Stimulated activated CD4-positive, alpha-beta T cell treated with anti-CD3 and anti-CD28 coated beads, TNF-alpha, amount 100 ng/mL, for 4 hours (primary cell): ENCODE data around the gene OR9A2.

Experiments used
- DNase-seq, 3 experiments: peaks; one replicate each; pipeline ENCODE4 v3.0.0-alpha.2; 2020; ENCODE audit warnings: low read depth in 3 of 3

The OR9A2 gene, protein sequence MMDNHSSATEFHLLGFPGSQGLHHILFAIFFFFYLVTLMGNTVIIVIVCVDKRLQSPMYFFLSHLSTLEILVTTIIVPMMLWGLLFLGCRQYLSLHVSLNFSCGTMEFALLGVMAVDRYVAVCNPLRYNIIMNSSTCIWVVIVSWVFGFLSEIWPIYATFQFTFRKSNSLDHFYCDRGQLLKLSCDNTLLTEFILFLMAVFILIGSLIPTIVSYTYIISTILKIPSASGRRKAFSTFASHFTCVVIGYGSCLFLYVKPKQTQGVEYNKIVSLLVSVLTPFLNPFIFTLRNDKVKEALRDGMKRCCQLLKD

DNA sequence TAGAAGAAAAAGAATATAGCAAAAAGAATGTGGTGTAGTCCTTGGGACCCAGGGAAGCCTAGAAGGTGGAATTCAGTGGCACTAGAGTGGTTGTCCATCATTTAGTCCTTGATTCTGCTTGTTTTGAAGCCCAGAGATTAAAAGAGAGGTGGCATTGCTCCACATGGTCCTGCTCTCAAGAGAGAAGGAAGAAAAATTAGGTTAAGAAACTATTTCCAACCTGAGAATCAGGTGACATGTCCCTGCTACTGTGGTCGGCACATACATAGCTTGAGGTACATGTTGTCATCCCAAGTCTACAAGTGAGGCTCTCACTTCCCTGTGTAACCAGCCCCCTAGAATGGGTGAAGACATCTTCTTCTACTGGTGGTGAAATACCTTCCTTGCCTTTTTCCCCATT is at the start of gene OR9A2:
TSS of gene OR9A2 (minus strand) at position 101 of the 400 bp plus-strand sequence. CDS start at position 101, 0 bp downstream.
- no peak for DNase-seq

DNA sequence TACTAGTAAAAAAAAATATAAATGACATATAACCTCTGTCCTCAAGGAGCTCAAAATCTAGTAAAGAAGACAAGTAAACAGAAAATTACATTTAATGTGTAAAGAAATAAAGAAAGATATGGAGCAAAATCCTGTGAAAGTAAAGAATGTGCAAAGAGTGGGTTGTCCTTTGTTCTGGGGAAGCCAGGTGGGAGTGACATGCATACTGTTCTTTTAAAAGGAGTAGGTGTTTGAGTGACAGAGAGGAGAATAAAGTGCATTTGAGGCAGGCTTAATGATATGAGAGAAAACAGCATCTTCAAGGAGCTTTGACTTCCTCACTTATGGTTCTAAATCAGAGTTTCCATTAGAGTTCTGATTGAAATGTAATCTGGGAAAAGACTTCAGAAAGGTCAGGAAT is 47.2 kb upstream of the OR9A2 start:
- no peak for DNase-seq

DNA sequence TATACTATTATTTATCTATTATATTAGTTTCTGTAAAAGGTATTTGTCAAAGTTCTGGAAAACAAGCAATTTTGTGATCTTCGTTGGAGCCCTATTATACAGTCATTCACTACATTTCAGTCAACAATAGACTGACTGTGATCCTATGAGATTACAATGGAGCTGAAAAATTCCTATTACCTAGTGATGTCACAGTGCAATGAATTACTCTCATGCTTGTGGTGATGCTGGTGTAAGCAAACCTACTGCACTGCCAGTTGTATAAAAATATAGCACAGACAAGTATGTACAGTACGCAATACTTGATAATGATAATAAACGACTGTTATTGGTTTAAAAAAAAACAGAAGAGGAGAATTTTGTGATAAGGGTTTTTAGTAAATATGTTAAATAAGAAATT is 46.6 kb upstream of the OR9A2 start:
- no peak for DNase-seq

DNA sequence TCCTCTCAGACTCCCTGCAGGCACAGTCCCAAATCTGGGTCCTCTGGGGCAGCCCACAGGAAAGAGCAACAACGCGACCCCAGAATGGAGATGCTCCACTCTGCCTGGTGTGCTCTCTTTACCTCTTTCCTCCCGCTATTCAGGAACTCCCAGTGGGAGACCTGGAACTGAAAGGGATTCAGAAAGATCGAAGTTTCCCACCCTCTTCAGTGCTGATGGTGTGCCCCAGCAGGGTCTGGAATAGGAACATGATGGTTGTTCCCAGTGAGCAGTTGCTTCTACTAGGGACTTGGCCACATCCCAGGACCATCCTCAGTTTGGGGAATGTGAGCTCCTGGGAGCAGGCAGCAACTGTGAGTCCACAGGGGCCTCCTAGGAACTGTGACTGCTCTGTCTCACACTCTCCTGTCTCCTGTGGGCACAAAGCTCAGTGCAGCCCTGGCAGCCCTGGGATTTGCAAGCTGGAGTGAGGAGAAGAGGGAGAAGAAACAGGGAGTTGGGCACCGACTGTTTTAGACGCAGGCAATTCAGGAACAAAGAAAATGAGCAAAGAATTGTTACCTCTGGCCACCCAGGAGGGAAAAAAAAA is 43.1 kb upstream of the OR9A2 start:
- no peak for DNase-seq

DNA sequence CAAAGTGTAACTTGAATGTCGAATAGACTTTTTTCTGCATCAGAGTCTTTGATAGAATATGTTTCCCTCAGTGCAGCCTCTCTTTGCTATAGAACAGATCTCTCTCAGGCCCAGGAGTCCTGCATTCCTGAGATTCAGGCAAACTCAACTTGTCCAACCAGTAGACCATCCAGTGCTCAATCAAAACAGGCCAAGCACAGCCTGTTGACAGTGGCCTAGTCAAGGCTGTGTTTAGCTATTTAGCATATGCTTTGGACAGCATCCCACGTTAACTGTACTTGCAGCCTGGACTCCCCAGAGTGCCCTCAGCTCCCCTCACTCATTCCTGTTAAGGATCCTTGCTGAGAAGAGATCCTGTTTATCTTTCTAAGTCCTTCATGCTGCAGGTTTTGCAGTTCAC is 41.5 kb upstream of the OR9A2 start:
- DNase-seq = no peak

DNA sequence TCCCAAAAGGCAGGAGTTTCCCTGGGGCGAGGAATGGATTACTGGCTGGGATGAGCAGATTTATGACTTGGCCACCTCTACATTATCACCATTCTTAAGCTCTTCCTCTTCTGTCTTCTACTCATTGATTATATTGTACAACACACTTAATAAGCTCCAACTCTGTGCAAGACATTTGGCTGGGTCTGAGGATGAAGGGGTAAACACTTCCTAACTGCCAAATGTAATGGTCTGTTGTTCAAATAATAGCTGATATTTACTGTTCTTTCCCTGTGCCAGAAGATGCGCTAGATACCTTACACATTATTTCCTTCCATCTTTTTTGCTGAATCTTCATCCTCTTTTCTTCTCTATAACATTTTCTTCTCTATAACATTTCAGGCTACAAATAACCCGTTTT is 36.8 kb upstream of the OR9A2 start:
- DNase-seq = no peak

DNA sequence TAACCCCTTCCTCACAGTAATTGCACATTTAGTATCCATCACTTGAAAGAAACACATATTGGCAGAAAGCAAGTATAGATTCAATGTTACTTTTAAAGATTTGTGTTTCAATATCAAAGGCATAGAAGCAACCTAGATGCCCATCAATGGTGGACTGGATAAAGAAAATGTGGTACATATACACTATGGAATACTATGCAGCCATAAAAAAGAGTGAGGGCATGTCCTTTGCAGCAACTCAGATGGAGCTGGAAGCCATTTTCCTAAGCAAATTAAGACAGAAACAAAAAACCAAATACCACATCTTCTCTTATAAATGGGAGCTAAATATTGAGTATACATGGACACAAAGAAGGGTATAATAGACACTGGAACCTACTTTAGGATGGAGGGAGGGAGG is 28.8 kb upstream of the OR9A2 start:
- no peak for DNase-seq

DNA sequence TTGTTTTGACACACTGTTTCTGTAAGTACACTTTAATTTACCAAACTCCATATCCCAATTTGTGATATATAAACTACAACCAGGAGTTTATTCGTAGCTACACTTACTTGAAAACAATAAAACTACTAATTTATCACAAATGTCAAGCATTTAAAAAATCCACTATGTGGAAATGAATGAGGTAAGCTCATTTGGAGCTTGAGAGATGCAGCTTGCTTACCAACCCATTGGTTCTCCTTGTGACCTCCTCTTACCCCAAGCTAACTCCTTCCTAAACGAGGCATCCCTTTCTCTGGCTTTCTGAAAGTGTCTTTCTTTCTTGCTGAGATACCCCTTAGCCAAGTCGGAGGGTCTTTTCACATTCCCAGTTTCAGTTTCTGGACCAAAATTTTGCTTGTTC is 27.7 kb upstream of the OR9A2 start:
- DNase-seq = no peak

DNA sequence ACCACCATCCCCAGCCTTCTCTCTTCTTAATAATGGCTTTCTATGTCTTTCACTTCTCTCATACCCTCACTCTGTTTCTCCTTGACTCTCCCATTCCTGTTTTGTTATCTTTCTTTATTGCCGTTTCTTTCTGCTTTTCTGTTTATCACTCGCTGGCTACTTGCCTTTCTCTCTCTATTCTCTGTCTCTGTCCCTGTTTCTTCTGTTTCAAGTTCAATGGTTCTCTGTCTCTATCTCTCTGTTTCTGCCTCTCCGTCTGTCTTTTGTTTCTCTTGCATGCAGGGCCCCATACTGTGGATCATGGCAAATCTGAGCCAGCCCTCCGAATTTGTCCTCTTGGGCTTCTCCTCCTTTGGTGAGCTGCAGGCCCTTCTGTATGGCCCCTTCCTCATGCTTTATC is 25.1 kb upstream of the OR9A2 start, which contains the start of gene OR6V1:
TSS of gene OR6V1 (plus strand) at position 301 of the 400 bp plus-strand sequence. CDS start at position 301, 0 bp downstream.
- DNase-seq = no peak

DNA sequence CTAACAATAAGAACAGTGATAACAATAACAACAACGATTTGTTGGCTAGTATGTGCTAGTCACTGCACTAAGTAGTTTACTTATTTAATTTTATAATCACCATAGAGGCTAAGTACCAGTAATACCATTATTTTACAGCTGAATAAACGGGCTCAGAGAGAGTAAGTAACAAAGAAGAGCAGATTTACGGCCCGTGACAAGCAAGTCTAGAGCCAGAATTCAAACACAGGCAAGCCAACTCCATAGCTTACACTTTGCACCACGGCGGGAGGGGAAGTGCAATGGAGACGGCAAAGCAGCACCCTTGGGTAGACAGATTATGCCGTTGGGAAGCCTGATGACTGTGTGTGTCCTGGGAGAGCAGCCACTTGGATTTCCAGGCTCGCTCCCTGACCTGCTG is 24.0 kb upstream of the OR9A2 start:
- DNase-seq = no peak

DNA sequence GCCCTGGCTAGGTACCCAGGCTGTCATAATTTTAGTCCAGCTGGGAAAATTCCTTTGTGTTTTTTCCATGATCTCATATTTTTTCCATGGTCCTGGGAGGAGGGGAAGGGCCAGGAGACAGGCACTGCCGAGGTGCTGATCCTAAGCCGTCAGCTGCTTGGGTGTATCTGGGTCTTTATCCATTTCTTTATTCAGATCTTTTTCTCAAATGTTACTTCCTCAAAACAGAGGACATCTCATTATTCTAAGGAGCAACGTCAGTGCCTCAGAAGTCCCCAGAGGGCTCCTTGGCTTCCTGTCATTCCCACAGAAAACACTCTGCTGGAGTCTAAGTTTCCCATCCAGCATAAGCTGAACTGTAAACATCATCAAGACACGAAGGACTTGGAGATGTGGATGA is 22.4 kb upstream of the OR9A2 start:
- no peak for DNase-seq

DNA sequence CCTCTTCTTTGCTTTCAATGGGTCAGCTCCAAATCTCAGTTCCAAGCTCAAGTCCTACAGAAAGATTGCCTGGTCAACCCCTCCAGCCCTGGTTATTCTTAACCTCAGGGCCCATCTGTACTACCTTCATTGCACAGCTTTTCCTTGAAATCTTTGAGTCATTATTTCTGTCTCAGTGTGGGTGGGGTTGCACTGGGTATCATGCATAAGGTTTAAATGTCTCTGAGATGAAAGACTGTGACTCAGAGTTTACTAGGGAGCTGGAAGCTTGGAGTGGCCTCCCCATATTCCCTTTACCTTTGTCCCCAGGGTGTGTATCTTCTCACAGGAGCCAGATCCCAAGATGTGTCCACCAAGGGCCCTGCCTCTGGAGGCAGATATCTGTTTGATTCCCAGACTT is 21.9 kb upstream of the OR9A2 start:
- DNase-seq = no peak

DNA sequence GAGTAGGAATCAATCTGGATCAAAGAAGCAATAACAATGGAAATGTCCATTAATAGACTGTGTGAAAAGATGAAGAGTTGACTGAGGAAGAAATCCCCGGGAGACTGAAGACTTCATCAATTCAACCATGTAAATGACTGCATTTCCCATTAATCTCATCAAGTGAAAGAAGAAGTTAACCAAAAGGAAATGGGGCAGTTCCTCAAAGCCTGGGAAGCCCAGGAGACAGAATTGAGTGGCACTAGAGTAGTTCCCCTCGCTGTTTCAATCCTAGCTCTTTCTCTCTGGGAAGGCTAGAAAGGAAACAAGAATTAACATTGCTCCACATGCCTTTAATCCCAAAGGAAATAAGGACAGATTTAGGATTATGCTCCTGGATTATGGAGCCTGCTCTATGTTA is 20.4 kb upstream of the OR9A2 start:
- no peak for DNase-seq

DNA sequence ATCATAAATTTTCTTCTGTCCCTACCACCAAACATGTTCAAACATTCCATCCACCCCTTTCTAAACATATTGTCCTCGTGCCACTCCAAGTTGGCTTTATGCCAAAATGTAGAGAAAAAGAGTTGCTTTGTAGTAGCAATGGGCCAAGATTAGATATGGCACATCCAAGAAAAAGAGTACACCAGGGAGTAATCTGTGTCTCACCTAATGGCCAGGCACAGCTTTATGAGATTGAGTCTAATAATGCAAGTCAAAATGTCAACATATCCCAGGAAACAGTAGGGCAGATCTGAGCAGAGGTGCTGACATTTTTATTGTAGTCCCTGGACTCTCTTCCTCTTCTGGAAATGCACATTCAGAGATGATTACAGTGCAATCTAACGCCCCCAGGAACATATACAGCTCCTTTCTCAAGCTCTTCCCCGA is 19.5 kb upstream of the OR9A2 start:
- no peak for DNase-seq

DNA sequence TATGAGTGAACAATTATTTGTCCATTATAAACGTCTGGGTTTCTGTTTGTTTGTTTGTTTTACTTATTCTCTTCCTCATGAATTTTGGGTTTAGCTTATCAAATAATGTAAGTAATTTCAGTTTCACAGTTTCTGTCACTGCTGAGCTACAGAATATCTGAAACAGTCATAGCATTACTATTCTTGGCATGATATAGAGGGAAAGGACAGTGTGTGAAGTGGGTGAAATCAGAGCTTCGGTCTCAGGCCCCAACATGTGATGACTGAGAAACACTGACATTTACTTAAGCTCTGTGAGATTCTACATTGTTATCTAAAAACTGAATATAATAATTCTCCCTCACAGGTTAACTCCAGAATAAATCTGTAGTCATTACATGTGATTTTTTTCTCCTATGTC is 16.5 kb upstream of the OR9A2 start:
- no peak for DNase-seq

DNA sequence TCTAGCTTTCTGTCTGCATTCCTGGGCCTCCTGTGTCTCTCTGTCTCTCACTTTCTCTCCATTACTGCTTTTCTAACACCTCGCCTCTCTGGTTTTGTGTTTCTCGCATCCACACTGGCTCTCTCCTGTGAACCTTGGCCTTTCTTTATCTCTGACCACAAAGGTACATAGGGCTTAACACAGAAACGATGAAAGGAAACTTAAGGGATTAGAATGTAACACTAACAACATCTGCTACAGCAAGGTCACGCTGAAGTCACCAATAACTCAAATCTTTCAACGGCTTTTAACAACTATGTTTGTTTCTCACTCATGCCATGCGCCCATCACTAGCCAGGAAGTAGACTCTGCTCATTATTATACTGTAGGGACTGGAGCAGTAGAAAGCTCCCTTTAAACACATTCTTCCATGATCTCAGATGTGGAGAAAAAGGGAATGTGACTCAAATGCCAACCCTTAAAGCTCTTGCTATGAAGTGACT is 15.9 kb upstream of the OR9A2 start:
- DNase-seq = no peak

DNA sequence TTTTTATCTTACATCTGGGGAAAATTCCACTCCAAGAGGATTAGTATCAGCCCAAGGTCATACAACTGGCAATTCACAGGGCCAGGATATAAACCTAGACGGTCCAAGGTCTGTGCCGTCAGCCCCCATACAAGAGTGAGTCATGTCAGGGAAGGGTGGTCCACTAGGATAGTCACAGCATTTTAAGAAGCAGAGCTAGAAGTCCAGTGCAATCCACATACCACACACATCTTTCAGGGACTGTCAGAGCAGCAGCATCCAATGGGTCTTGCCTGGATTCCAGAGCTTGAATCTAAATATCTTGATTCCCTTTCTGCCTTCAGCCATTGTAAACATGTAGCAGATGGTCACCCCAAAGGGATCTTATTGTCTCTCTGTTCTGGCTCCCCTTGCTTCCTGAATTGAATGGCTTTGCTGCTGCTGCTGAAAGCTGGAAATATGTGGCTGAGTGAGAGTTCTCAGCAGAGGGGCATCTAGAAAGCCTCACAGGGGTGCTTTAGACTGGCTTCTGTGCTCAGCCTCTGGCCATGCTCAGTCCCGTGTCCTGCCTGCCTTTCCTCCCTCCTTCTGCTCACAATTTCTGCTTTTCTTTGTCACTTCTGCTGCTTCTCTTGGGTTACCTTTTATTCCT is 15.3 kb upstream of the OR9A2 start:
- DNase-seq = no peak

DNA sequence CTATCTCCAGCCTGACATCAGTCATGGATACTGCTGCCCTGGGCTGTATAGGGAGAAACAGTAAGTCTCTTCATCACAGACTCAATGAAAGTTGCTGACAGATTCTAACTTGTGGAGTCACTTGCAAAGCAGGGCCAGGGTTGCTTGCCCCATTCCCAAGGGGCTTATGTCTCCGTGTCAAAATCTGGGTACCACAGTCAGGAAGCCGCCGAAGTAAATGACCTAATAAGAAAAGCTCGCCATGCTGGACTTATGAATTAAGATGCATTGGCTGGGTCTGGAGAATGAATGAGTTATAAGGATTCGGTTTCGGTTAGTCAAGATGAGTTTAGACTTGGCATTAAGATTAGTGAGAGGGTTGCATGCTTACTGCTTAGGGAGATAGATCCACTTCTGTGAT is 14.4 kb upstream of the OR9A2 start:
- DNase-seq = no peak

DNA sequence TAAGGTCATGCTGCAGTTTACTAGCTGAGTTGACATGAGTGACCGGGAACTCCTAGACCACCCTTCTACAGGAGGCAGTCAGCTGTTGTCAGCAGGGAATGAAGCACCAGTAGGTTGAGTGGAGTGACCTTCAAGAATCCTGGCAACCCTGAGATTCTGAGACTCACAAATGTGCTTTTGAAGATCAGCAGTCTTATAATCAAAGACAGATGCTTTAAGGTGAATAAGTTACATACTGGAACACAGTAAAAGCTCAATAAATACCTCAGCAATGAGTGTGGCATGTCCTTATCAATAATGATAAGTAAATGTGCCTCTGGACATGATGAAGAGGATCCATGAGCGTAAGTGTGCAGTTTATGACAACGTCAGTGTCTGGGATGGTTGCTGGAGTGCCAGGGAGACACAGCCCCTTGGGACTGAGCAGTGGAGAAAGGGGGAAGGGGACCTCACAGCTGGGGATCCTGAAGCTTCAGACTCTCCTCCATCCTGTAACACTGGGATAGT is 13.3 kb upstream of the OR9A2 start:
- no peak for DNase-seq

DNA sequence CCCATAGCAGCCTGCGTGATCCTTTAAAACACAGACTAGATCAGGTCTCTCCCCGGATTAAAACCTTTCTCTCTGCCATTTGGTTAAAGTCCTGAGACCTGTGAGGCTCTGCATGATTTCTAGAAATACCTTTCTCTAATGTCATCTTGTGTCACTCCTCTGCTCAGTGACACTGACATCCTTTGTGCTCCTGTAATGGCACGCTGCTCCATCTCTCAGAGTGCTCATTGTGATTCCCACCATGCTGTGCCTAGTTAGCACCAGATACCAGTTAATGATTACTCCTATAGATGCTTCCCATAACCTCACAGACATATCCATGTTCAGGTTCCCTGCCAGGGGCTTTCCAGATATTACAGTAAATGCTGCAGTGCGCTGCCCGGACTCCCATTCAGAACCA is 11.7 kb upstream of the OR9A2 start:
- no peak for DNase-seq

DNA sequence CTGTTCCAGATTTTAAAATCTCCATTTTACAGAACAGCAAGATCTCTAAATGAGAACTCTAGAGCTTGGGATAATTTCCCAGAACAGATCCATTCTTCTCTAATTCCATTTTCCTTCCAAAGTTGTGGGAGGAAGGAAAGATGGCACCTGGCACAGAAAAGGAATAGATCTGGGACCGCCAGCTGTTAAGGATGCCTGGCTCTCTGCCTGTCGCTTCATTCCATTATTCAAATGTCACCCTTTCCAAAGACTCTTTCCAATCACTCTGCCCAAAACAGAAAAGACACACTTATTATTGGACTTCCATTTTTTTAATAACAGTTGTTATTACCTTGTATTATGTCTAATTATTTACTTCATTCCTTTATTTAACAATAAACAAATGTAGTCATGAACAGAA is 751 bp upstream of the OR9A2 start:
- no peak for DNase-seq

DNA sequence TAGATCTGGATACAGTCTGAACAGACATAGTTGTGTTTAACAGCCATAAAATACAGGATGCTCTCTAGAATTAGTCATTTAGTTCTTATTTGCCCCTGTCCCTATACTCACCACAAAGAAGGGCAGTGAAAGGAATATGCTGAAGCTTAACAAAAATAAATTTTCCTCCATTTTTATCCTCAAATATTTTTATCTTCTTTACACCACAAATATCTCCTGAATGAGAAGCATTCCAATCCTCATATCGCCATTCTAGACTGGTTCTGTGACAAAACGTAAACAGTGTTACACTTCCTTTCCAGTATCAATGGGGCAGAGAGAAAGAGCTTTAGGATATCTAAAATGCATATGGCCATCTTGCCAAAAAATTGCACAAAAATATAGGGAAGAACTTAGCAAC is 1.6 kb downstream of the OR9A2 start:
- DNase-seq = no peak

DNA sequence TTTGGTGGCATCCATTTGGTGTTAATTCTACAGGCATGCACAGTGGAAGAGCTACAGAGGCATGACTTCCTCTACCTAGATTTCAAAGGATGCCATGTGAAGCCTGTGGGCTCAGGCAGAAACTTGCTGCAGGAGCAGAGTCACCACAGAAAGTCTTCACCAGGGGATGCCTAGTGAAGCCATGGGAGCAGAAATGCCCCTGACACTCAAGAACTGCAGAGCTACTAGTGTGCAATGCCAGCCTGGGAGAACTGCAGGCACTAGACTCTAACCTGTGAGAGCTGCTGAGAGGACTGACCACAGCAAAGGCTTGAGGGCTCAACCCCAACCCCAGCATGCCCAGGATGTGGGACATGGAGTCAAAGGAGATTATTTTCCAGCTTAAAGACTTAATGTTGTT is 3.9 kb downstream of the OR9A2 start:
- DNase-seq = no peak
